Activated CD4-positive, alpha-beta T cell treated with anti-CD3 and anti-CD28 coated beads, Interleukin-2, amount 50 U/mL, for 48 hours (primary cell): Measurements from ENCODE around the gene CCDC154.

Source experiments
- DNase-seq, 2 experiments: peaks; one replicate each; pipeline ENCODE4 v3.0.0-alpha.2; 2020

The CCDC154 gene

GRCh38 chr16:1435921-1436697 is 8.2 kb downstream of the CCDC154 start:
- no peak for DNase-seq

- DNase-seq = no peak
These were observed 9.4 kb downstream of the CCDC154 start for GRCh38 chr16:1434644-1435592.

DNA sequence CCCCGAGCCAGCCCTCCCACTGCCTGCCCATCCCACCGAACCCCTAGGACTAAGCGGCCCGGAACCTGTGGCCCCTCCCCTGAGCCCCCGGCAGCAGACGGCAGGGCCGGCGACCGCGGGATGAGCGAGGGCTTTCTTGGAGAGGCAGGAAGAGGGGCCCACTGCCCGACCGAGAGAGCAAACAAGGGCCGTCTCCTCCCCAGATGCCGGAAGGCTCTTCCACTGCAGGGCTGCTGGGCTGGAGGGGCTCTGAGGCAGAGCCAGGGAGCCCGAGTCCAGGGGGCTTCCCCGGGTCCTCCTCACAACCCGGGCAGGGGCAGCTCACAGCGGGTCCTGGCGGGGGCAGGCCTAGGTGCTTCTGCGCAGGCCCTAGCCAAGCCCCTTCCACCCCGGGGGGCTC is 10.6 kb downstream of the CCDC154 start:
- no peak for DNase-seq

GRCh38 chr16:1433263-1433560 is 11.1 kb downstream of the CCDC154 start:
- DNase-seq = no peak

DNA sequence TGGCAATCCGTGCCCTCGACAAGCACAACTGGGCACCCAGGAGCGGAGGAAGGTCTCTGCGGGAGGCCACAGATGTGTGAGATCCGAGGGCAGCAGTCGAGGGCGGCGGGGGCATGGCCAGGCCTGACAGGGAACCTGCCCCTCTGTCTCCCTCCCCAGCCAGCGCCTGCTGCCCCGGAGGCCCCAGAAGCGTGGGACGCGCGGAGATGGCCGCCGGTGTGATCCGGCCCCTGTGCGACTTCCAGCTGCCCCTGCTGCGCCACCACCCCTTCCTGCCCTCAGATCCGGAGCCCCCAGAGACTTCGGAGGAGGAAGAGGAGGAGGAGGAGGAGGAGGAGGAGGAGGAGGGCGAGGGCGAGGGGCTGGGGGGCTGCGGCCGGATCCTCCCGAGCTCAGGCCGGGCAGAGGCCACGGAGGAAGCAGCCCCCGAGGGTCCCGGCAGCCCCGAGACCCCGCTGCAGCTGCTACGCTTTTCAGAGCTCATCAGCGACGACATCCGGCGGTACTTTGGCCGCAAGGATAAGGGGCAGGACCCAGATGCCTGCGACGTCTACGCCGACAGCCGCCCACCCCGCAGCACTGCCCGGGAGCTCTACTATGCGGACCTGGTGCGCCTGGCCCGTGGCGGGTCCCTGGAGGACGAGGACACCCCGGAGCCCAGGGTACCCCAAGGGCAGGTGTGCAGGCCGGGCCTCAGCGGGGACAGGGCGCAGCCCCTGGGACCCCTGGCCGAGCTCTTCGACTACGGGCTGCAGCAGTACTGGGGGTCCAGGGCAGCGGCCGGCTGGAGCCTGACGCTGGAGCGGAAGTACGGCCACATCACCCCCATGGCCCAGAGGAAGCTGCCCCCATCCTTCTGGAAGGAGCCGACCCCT is 11.7 kb downstream of the CCDC154 start:
- DNase-seq = no peak

- DNase-seq = no peak
These were observed 12.7 kb downstream of the CCDC154 start for GRCh38 chr16:1431497-1432270.

DNA sequence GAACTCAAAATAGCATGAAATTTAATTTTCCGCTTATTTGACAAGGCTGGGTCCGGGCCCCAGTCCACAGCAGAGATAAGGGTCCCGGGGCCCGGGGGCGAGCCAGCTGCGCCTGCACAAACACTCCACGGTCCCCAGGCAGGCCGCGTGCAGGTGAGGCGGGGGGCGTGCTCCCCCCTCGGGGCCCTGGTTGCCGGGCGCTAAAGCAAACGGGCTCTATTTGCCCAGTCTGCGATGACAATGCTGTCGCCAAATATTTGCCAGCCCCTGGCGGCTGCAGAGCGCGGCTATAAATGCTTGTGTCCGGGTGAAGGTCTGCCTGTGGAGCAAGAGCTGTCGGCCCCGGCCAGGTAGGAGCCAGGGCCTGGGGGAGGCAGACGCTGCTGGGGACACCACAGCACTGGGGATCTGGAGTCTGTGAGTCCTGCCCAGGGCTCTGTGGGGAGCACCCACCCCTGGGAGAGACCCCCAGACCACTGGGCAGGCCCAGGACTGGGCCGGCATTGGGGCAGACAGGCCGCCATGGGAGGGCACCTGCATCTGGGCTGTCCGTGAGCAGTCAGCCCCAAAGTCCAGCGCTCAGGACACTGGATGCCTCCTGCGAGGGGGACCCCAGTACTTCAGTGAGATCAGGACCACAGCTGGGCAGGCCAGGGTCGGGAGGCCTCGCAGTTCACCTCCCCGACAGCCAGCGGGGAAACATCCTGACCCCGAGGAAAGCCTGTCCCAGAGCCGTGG is 13.4 kb downstream of the CCDC154 start, which contains the start of gene PERCC1:
Gene PERCC1 (plus strand): TSS at position 320 of the 738 bp plus-strand sequence. CDS start 1,516 bp downstream, outside the sequence.
- no peak for DNase-seq

GRCh38 chr16:1430214-1430758 is 14.1 kb downstream of the CCDC154 start:
- DNase-seq = no peak

GRCh38 chr16:1429631-1430030 is 14.7 kb downstream of the CCDC154 start:
- DNase-seq = no peak

DNA sequence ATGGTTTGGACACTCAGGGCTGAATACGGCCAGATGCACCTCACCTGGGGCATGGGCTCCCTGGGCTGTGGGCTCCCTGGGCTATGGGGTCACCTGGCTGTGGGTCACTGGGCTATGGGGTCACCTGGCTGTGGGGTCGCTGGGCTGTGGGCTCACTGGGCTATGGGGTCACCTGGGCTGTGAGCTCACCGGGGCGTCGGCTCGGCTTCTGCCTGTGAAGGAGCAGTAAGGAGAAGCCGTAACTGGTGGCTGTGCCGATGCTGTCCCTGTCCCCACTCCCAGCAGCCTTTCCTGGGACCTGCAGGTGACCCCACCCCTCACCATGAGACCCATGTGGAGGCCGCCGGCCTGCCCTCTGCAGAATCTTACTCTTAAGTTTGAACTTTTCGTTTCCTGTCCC is 15.3 kb downstream of the CCDC154 start:
- no peak for DNase-seq

- peak; percentile 64 to 66 for DNase-seq
These were observed 15.8 kb downstream of the CCDC154 start for GRCh38 chr16:1428511-1428910.

DNA sequence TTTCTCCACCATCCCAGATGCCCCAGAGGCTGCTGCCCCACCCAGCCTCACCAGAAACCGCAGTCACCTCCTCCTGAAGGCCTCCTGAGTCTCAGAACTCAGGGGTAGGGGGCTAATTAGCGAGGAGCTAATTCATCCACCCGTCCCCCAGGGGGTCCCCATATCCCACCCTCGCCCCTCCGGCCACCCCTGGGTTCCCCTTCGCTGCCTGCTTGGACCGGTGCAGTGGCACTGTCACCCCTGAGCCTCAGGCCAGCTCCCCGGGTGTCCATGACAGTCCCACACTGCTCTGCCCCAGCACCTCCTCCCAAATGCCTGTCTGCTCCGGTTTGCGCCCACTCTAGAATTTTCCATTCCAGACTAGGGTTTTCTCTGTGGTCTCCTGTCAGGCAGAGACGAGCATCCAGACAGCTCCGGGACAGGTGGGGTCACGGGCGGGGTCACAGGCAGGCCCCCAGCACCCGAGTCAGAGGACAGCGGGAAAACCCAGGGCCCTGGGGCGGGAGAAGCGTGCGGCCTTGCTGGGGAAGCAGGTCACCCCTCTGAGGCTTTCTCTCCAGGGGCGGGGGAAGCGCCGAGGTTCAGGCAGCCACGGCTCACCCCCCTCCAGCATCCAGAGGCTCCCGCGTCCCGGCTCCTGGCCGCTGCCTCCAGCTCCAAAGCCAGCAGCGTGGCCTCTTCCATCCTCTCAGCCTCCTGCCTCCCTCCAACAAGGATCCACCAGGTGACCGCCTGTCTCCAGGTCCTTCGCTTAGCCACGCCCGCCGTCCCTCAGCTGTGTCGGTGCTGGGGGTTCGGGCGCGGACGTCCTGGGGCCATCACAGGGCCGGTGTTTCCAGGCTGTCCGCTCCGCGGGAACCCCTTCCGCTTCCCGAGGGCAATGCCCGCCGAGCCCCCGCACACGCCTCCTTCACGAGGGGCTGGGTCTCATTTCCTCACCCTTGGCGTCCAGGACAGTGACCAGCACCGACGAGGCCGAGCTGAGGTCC is 16.6 kb downstream of the CCDC154 start:
- DNase-seq = no peak

- DNase-seq = no peak
These were observed 17.5 kb downstream of the CCDC154 start for GRCh38 chr16:1426734-1427471.

- DNase-seq = no peak
These were observed 18.6 kb downstream of the CCDC154 start for GRCh38 chr16:1425616-1426370.

DNA sequence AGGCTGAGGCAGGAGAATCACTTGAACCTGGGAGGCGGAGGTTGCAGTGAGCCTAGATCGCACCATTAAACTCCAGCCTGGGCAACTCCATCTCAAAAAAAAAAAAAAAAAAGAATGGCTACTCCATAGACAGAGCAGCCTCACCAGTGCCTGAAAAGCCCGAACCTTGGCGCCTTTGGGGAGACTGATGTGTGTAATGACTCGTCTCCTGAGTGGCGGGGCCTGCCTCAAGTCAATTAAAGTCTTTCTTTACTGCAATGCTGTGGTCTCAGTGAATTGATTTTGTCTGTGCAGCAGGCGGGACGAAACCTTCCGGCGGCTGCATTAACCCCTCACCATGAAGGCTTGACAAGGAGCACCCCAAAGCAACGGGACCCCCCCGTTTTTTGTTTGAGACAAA is 20.3 kb downstream of the CCDC154 start:
- no peak for DNase-seq

- DNase-seq = no peak
These were observed 22.3 kb downstream of the CCDC154 start for GRCh38 chr16:1422076-1422475.

GRCh38 chr16:1420111-1420539 is 24.2 kb downstream of the CCDC154 start:
- DNase-seq = no peak

DNA sequence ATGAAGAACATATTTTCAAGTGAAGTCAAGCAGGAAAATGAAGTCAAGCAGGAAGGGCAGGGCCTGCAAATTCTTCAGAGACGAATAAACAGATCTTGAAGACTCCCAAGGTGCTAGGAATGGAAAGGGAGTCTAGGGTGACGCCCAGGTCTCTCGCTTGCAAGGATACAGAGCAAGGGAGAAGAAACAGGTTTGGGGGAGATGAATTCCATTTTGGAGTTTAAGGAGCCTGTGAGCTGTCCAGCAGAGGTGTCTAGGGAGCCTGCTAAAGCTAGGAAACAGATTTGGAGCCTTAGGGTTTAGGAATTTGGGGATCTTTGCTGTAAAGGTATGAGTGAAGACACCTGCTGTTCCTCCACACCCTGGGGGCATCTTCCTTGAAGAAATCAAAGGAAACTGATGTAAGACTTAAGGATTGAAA is 27.8 kb downstream of the CCDC154 start:
- no peak for DNase-seq
